DND-41 (cell line): ENCODE measurements around the gene PCNX1.
A peak's percentile ranks its signal among the peaks of the same experiment; 100 is the strongest.

Experiments
- ATAC-seq: fragments of 200-7000 bp; cut with Tn5 transposase; 3 replicates; pipeline ENCODE4 v1.9.1; 2021; ENCODE audit warnings: low read depth; ENCODE audit not compliant: insufficient read depth
- DNase-seq: peaks from one replicate; pipeline ENCODE4 v3.0.0-alpha.2; 2020
- H2AFZ ChIP-seq: 2 replicates; pipeline ENCODE4 v1.6.0; 2012; ENCODE audit warnings: low read depth, low read length
- H3K27ac ChIP-seq: 2 replicates; pipeline ENCODE4 v1.5.1; 2012; ENCODE audit warnings: low read length, inconsistent platforms
- H3K27me3 ChIP-seq: fragments of 200-600 bp; sonication (generic); 2 replicates; pipeline ENCODE4 v1.6.0; 2012; ENCODE audit warnings: low read length, mild to moderate bottlenecking, inconsistent platforms; ENCODE audit not compliant: insufficient read depth, poor library complexity
- H3K36me3 ChIP-seq: 2 replicates; pipeline ENCODE4 v1.5.1; 2012; ENCODE audit warnings: low read length, inconsistent platforms; ENCODE audit not compliant: insufficient read depth
- H3K4me1 ChIP-seq: 2 replicates; pipeline ENCODE4 v1.5.1; 2012; ENCODE audit warnings: mild to moderate bottlenecking, low read length; ENCODE audit not compliant: insufficient read depth
- H3K4me2 ChIP-seq: 2 replicates; pipeline ENCODE4 v1.6.0; 2012; ENCODE audit warnings: mild to moderate bottlenecking, moderate library complexity, low read length, inconsistent platforms; ENCODE audit not compliant: insufficient read depth
- H3K4me3 ChIP-seq, 2 experiments: fragments of 200-600 bp in 1 of 2; shearing (Covaris generic) in 1 of 2; 2 replicates each; pipeline ENCODE4 v1.5.1; 2012 to 2016; ENCODE audit warnings: inconsistent platforms in 2 of 2, low read length in 2 of 2, mild to moderate bottlenecking in 2 of 2, low read depth in 1 of 2, moderate library complexity in 1 of 2
- H3K79me2 ChIP-seq: 2 replicates; pipeline ENCODE4 v1.6.0; 2012; ENCODE audit warnings: low read length, inconsistent platforms; ENCODE audit not compliant: insufficient read depth
- H3K9ac ChIP-seq: 2 replicates; pipeline ENCODE4 v1.6.0; 2012; ENCODE audit warnings: low read depth, mild to moderate bottlenecking, inconsistent platforms, low read length, moderate library complexity
- H3K9me3 ChIP-seq: 2 replicates; pipeline ENCODE4 v1.5.1; 2012; ENCODE audit warnings: low read length, moderate library complexity, mild to moderate bottlenecking, inconsistent platforms; ENCODE audit not compliant: insufficient read depth, severe bottlenecking
- H4K20me1 ChIP-seq: 2 replicates; pipeline ENCODE4 v1.6.0; 2012; ENCODE audit warnings: low read length; ENCODE audit not compliant: insufficient read depth
- EZH2 ChIP-seq: IDR thresholded peaks from 3 replicates; pipeline ENCODE4 v1.6.1; 2012; ENCODE audit warnings: borderline replicate concordance, low read depth, mild to moderate bottlenecking, moderate library complexity, low read length, inconsistent platforms; ENCODE audit not compliant: severe bottlenecking
- TF ChIP-seq, protein P1 (sequence below): IDR thresholded peaks from 2 replicates; pipeline ENCODE4 v1.5.1; 2012; ENCODE audit warnings: borderline replicate concordance, low read length, moderate library complexity, mild to moderate bottlenecking; ENCODE audit not compliant: poor library complexity, severe bottlenecking; ENCODE audit errors: extremely low read depth

PCNX1 gene

GRCh38 chr14:70943838-70944237, 36.6 kb downstream of the PCNX1 start:
- Histone ChIP-seq H2AFZ (no peak overlapping the region), H3K9me3 (peaks cover 55% of the 10 kb centered on the region), H3K27me3 (no peaks in the 10 kb centered on the region), H4K20me1 (0 out of 2 replicates have a peak, but pooled peaks cover 2% of the 10 kb centered on the region), H3K4me1 (no peaks in the 10 kb centered on the region), H3K9ac (no peak overlapping the region), H3K79me2 (peaks cover 45% of the 10 kb centered on the region), H3K36me3 (peaks cover 59% of the 10 kb centered on the region), H3K27ac (no peak overlapping the region), H3K4me2 (no peak overlapping the region), H3K4me3 (peak overlapping the region in 1 of 2 experiments; percentile 13; a peak in 1 of 4 replicates)
- ATAC-seq, result no peak
- TF ChIP-seq EZH2, result no peak
- TF ChIP-seq, protein P1, sequence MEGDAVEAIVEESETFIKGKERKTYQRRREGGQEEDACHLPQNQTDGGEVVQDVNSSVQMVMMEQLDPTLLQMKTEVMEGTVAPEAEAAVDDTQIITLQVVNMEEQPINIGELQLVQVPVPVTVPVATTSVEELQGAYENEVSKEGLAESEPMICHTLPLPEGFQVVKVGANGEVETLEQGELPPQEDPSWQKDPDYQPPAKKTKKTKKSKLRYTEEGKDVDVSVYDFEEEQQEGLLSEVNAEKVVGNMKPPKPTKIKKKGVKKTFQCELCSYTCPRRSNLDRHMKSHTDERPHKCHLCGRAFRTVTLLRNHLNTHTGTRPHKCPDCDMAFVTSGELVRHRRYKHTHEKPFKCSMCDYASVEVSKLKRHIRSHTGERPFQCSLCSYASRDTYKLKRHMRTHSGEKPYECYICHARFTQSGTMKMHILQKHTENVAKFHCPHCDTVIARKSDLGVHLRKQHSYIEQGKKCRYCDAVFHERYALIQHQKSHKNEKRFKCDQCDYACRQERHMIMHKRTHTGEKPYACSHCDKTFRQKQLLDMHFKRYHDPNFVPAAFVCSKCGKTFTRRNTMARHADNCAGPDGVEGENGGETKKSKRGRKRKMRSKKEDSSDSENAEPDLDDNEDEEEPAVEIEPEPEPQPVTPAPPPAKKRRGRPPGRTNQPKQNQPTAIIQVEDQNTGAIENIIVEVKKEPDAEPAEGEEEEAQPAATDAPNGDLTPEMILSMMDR, result no peak
- peak; percentile 13 for DNase-seq

GRCh38 chr14:70947739-70948138, 40.5 kb downstream of the PCNX1 start:
- H3K79me2 ChIP-seq, result peaks cover 26% of the 10 kb centered on the region
- 0 out of 2 replicates have a peak, but pooled peaks cover 2% of the 10 kb centered on the region for H4K20me1 ChIP-seq
- no peak overlapping the region for H3K4me2 ChIP-seq
- peaks cover 43% of the 10 kb centered on the region for H3K9me3 ChIP-seq
- H2AFZ ChIP-seq, result no peak overlapping the region
- TF ChIP-seq, protein P1, result no peak
- TF ChIP-seq EZH2, result no peak
- ATAC-seq, result no peak
- H3K4me3 ChIP-seq, result no peak overlapping the region
- no peaks in the 10 kb centered on the region for H3K4me1 ChIP-seq
- H3K27ac ChIP-seq, result no peak overlapping the region
- no peak overlapping the region for H3K9ac ChIP-seq
- H3K36me3 ChIP-seq, result peaks cover 71% of the 10 kb centered on the region
- H3K27me3 ChIP-seq, result no peaks in the 10 kb centered on the region
- DNase-seq, result peak; percentile 19

DNA sequence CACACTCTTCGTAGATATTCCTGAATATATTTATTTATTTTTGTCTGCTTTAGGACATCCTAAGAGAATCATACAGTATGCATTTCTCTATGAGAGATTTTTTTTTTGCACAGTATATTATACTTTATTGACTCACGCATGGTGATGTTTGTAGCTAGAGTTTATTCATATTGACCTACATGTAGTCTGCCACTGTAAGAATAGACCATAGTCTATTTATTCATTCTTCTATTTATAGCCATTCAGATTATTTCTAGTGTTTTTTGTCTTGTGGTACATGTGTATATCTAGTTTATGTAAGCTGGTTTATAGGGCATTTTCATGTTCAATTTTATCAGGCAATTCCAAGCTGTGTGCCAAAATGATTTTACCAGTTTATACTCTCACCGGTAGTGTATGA, 45.2 kb downstream of the PCNX1 start:
- TF ChIP-seq, protein P1, result no peak
- no peak for TF ChIP-seq EZH2
- no peak overlapping the region for H2AFZ ChIP-seq
- H3K4me2 ChIP-seq, result no peak overlapping the region
- no peaks in the 10 kb centered on the region for H3K27me3 ChIP-seq
- H3K9ac ChIP-seq, result no peak overlapping the region
- peaks cover 36% of the 10 kb centered on the region for H3K36me3 ChIP-seq
- H3K4me1 ChIP-seq, result no peaks in the 10 kb centered on the region
- no peaks in the 10 kb centered on the region for H4K20me1 ChIP-seq
- no peak for ATAC-seq
- no peak for DNase-seq
- no peaks in the 10 kb centered on the region; the same call in none of the 2 replicates for H3K79me2 ChIP-seq
- H3K27ac ChIP-seq, result no peak overlapping the region
- H3K4me3 ChIP-seq, result no peak overlapping the region
- peaks cover 5% of the 10 kb centered on the region for H3K9me3 ChIP-seq

GRCh38 chr14:70954068-70954467, 46.8 kb downstream of the PCNX1 start:
- peaks cover 20% of the 10 kb centered on the region for H3K36me3 ChIP-seq
- TF ChIP-seq, protein P1, result no peak
- TF ChIP-seq EZH2, result no peak
- no peak for ATAC-seq

More at GRCh38 chr14:70954068-70954467, 46.8 kb downstream of the PCNX1 start:
- no peak for DNase-seq
- Histone ChIP-seq H3K27me3 (no peaks in the 10 kb centered on the region), H3K4me1 (no peaks in the 10 kb centered on the region), H3K27ac (no peak overlapping the region), H3K79me2 (peaks cover 2% of the 10 kb centered on the region), H4K20me1 (no peaks in the 10 kb centered on the region), H3K9ac (no peak overlapping the region), H3K9me3 (no peaks in the 10 kb centered on the region), H2AFZ (no peak overlapping the region), H3K4me3 (no peak overlapping the region), H3K4me2 (no peak overlapping the region)
